Activated T-helper 1 cell treated with anti-CD3 and anti-CD28 coated beads, Interleukin-12 subunit alpha, Interleukin-12 subunit beta, Interleukin-2, Interleukin-4 antibody, amounts not matched to agents 30 ng/mL and 10 ng/mL and 1 ng/mL, durations not matched to agents 14 hours and 24 hours and 36 hours (primary cell): ENCODE measurements around the gene SART3. TPM values are rescaled to one million over a fixed set of nuclear protein-coding genes. Genes with fewer than 3 reads are reported as not detected.
"Not testable (repeated sequence)": the region's sequence is repeated elsewhere in the genome, so short reads cannot be mapped to it uniquely, and the experiment has no call there.

ENCODE experiments used
- DNase-seq: peaks from one replicate; pipeline ENCODE4 v3.0.0; 2021; ENCODE audit warnings: low spot score
- H3K27ac Mint-ChIP-seq: one replicate; pipeline ENCODE4 v1.8.0; 2021; ENCODE audit warnings: mild to moderate bottlenecking, mixed read lengths
- H3K27me3 Mint-ChIP-seq: one replicate; pipeline ENCODE4 v1.8.0; 2022; ENCODE audit warnings: mild to moderate bottlenecking, moderate library complexity, mixed read lengths; ENCODE audit not compliant: insufficient read depth
- H3K36me3 Mint-ChIP-seq: one replicate; pipeline ENCODE4 v1.8.0; 2021; ENCODE audit warnings: low read depth, mixed read lengths
- H3K4me1 Mint-ChIP-seq: one replicate; pipeline ENCODE4 v1.8.0; 2021; ENCODE audit warnings: low read depth, mixed read lengths
- H3K4me3 Mint-ChIP-seq: one replicate; pipeline ENCODE4 v1.8.0; 2021; ENCODE audit warnings: mild to moderate bottlenecking, moderate library complexity, mixed read lengths
- H3K9me3 Mint-ChIP-seq: one replicate; pipeline ENCODE4 v1.8.0; 2021; ENCODE audit warnings: mixed read lengths
- intact Hi-C: fragments of 100-400 bp; cut with micrococcal nuclease; formaldehyde crosslinking; loops from one replicate; pipeline ENCODE4 v1.15.1; 2024
- total RNA-seq: library from RNA; stranded (reverse); gene quantifications from 2 replicates; pipeline ENCODE4 v1.2.3, GENCODE V29; 2022

Gene SART3
- total RNA-seq, 1 donor from 2014 or later = 96.4 TPM

DNA sequence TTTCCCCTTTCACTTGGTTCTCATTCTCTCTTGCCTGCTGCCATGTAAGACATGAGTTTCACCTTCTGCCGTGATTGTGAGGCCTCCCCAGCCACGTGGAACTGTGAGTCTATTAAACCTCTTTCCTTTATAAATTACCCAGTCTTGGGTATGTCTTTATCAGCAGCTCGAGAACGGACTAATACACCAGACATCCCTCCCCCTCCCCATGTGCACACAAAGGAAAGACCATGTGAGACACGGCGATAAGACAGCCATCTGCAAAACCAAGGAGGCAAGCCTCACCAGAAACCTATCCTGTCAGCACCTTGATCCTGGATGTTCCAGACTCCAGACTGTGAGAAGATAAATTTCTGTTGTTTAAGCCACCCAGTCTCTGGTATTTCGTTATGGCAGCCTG, 75.6 kb downstream of the SART3 start:
- H3K9me3 Mint-ChIP-seq, H3K4me1 Mint-ChIP-seq, DNase-seq, H3K27me3 Mint-ChIP-seq, intact Hi-C loops, H3K27ac Mint-ChIP-seq, H3K36me3 Mint-ChIP-seq, H3K4me3 Mint-ChIP-seq: not testable (repeated sequence)

DNA sequence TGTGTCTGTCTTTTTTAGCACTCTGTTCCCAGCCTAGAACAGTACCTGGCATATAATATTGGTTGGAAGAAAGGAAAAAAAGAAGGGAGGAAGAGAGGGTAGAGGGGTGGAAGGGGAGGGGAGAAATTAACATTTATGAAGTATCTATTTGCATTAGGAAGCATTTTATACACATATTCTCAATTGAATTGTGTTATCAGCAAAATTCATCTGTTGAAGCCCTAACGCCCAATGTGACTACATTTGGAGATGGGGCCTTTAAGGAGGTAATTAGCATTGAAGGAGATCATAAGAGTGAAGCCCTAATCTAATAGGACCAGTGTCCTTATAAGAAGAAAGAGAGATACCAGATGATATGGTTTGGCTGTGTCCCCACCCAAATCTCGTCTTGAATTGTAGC, 76.1 kb downstream of the SART3 start:
- intact Hi-C loops = no loop called here
- no peak overlapping the region for H3K27ac Mint-ChIP-seq
- H3K36me3 Mint-ChIP-seq = no peaks in the 10 kb centered on the region
- no peak overlapping the region for H3K4me3 Mint-ChIP-seq
- H3K4me1 Mint-ChIP-seq = no peaks in the 10 kb centered on the region
- DNase-seq = no peak
- H3K27me3 Mint-ChIP-seq = no peaks in the 10 kb centered on the region
- peaks cover 7% of the 10 kb centered on the region for H3K9me3 Mint-ChIP-seq

DNA sequence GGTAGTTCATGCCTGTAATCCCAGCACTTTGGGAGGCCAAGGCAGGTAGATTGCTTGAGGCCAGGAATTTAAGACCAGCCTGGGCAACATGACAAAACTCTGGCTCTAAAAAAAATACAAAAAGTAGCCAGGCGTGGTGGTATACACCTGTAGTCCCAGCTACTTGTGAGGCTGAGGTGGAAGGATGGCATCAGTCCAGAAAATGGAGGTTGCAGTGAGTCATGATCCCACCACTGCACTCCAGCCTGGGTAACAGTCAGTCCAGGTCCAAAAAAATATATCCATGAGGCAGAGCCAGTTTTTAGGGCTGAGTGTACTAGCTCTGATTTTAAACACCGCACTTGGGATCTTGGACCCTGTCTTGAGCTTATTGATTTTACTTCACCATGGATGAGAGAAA, 76.5 kb downstream of the SART3 start:
- H3K4me1 Mint-ChIP-seq = no peaks in the 10 kb centered on the region
- no peak for DNase-seq
- no peaks in the 10 kb centered on the region for H3K36me3 Mint-ChIP-seq
- no peak overlapping the region for H3K4me3 Mint-ChIP-seq
- H3K27me3 Mint-ChIP-seq = no peaks in the 10 kb centered on the region
- intact Hi-C loops = no loop called here
- H3K9me3 Mint-ChIP-seq = peaks cover 7% of the 10 kb centered on the region
- H3K27ac Mint-ChIP-seq = no peak overlapping the region

DNA sequence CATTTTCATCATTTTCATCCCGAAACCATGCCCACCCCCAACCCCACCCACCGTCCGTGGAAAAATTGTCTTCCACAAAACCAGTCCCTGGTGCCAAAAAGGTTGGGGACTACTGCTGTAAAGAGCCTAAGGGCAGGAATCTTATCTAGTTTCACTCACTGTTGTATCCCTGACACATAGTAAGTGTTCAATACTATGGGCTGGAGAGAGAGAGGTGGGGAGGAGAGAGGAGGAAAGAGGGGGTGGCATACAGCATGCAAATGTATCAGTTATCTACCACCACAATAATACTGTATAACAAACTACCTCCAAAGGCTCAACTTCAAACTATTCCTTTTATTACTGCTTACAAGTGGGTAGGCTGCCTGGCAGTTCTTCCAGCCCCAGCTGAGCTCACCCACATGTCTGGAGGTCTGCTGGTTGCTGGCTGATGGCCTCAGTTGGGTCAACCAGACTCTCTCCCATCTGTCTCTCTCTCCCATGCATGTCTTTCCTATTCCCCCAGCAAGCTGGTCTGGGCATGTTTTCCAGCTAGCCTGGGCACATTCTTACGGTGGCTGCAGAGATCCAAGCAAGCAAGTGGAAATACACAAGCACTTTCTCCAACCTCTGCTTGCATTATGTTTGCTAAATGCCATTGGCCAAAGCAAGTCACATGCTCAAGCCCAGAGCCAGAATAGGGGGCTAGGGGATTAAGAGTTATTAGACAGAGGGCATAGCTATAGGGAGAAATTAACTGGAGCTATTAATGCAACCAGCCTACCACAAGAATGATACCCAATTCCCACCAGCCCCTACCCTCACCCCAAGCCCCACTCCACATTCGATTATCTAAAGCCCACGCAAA, 77.5 kb downstream of the SART3 start:
- Mint-ChIP-seq H3K27me3 (no peaks in the 10 kb centered on the region), H3K36me3 (no peaks in the 10 kb centered on the region), H3K4me1 (no peaks in the 10 kb centered on the region), H3K9me3 (peaks cover 7% of the 10 kb centered on the region), H3K4me3 (no peak overlapping the region), H3K27ac (no peak overlapping the region)
- intact Hi-C loops = no loop called here
- DNase-seq = no peak

DNA sequence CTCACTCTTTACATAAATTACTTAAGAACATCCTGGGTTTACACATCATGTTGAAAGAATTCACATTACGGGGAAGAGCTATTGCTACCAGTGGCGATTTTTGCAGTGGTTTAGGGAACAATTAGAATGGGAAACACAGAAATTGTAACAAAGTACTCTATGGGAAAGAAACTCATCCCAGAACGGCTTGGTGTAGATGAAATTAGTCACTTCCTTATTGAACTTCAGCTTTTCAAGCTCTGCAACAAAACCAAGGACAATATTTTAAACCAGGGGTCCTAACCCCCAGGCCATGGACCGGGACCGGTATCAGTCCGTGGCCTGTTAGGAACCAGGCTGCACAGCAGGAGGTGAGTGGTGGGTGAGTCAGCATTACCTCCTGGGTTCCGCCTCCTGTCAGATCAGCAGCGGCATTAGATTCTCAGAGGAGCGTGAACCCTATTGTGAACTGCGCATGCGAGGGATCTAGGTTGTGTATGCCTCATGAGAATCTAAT, 78.2 kb downstream of the SART3 start:
- DNase-seq = no peak
- H3K9me3 Mint-ChIP-seq = peaks cover 7% of the 10 kb centered on the region
- H3K36me3 Mint-ChIP-seq = no peaks in the 10 kb centered on the region
- H3K4me1 Mint-ChIP-seq = no peaks in the 10 kb centered on the region
- no peak overlapping the region for H3K4me3 Mint-ChIP-seq
- no peak overlapping the region for H3K27ac Mint-ChIP-seq
- intact Hi-C loops = no loop called here
- no peaks in the 10 kb centered on the region for H3K27me3 Mint-ChIP-seq

DNA sequence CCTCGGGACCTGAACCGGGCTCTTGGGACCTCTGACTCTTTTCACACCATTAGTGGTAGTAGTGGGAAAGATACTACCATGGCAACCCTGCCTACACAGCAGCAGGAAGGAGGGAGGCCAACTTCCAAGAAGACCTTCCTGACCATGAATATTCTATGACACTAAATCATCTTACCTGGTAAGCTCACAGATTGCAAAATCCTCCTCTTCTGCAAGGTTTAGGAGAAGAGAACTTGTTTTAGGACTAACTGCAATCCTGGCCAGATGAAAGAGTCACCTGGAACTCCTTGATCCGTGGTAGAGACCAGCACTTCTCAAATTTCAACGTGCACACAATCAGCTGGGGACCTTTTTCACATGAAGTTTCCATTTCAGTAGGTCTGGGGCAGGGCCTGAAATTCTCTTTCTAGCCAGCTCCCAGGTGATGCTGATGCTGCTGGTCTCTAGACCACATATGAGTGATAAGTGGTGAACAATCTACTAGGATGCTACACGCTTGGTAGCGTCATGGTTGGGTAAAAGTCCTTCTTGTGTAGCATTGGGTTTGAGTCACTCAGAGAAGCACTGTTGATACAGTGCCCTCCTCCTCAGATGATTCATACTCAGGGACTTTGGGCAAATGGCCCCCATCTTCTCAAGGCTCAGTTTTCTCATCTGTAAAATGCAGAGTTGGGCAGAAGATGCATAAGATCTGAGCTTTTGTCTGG, 81.5 kb downstream of the SART3 start:
- intact Hi-C loops = no loop called here
- Mint-ChIP-seq H3K9me3 (no peaks in the 10 kb centered on the region), H3K27ac (no peak overlapping the region), H3K27me3 (no peaks in the 10 kb centered on the region), H3K4me3 (no peak overlapping the region), H3K4me1 (no peaks in the 10 kb centered on the region), H3K36me3 (no peaks in the 10 kb centered on the region)
- no peak for DNase-seq

DNA sequence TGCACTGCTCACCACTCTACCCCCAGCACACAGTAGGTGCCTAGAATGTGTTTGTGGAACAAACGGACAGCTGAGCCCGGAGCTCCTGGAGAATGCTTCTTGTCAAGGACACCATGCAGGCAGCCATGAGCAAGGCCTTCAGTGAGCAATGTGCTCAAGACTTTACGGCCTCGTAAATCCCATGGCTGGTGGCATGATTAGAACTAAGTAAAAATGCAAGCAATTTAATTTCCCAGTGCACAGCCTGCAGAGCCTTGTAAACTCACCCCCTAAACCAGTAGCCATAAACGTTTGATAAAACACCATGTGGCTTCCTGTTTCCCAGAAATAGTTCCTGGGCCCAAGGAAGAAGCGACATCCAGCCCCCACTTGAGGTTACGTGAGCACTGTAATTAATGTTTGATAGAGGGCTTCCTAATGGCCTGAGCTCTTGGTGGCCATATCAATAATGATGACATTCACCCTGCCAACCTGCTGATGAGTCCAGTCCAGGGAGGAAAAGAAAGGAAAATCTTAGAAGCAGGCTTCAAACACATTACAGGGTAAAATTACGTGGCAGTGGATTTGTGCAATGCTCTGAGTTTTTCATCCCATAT, 82.3 kb downstream of the SART3 start:
- H3K27me3 Mint-ChIP-seq = no peaks in the 10 kb centered on the region
- no peaks in the 10 kb centered on the region for H3K9me3 Mint-ChIP-seq
- no peak for DNase-seq
- intact Hi-C loops = no loop called here
- no peak overlapping the region for H3K27ac Mint-ChIP-seq
- H3K4me3 Mint-ChIP-seq = no peak overlapping the region
- no peaks in the 10 kb centered on the region for H3K4me1 Mint-ChIP-seq
- H3K36me3 Mint-ChIP-seq = no peaks in the 10 kb centered on the region

DNA sequence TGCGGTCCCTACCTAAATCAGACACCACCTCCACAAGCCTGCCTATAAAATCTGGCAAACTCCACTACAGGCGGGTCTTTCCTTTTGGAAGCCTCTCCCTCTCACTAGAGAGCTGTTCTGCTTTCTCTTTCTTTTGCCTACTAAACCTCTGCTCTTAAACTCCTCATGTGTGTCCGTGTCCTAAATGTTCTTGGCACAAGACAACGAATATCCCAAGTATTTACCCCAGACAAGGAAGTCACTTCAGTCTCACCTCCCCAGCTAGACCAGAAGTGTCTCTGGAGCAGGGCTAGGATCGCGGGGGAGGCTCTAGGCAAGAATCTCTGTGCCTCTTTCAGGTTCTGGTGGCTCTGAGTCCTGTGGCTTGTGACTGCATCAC, 83.1 kb downstream of the SART3 start:
- H3K27ac Mint-ChIP-seq = no peak overlapping the region
- no peaks in the 10 kb centered on the region for H3K9me3 Mint-ChIP-seq
- intact Hi-C loops = no loop called here
- no peak overlapping the region for H3K4me3 Mint-ChIP-seq
- no peak for DNase-seq
- no peaks in the 10 kb centered on the region for H3K27me3 Mint-ChIP-seq
- H3K4me1 Mint-ChIP-seq = no peaks in the 10 kb centered on the region
- H3K36me3 Mint-ChIP-seq = no peaks in the 10 kb centered on the region

DNA sequence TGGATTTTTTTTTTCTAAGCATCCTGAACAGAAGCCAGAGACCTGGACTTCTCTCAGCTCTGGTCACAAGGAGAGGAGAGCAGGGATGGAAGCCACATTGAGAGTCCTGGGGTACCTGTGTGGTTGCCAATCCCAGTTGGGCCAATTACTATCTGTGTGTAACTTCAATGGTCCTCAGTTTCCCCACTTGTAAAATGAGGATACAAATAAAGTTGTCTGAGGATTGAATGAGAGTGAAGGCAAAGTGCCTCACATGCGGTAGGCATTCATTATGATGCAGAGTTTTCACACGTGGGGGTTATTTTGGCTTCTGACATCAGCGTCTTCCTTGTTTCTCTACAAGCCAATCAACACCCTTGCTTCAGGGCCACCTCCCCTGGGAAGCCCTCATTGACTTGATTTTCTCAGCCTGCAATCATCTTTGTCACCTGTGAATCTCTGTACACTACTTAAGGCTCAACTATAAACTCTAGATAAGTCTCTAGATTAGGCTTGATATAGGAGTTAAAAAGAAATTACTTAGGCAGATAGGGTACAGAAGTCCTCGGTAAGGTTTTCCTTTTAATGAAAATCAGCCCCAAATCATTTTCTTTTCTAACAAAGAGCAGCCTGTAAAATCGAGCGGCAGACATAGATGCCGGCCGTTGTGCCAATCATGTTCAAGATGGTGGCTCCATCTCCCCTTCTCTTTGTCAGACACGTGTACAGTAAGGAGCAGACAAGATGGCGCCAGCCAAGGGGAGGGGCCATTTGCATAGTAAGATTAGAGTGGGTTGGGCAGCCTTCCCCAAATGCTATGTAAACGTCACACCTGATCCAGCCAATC, 83.7 kb downstream of the SART3 start:
- Mint-ChIP-seq H3K9me3 (no peaks in the 10 kb centered on the region), H3K4me3 (no peak overlapping the region), H3K27me3 (no peaks in the 10 kb centered on the region), H3K4me1 (no peaks in the 10 kb centered on the region), H3K27ac (no peak overlapping the region), H3K36me3 (no peaks in the 10 kb centered on the region)
- intact Hi-C loops = no loop called here
- no peak for DNase-seq

DNA sequence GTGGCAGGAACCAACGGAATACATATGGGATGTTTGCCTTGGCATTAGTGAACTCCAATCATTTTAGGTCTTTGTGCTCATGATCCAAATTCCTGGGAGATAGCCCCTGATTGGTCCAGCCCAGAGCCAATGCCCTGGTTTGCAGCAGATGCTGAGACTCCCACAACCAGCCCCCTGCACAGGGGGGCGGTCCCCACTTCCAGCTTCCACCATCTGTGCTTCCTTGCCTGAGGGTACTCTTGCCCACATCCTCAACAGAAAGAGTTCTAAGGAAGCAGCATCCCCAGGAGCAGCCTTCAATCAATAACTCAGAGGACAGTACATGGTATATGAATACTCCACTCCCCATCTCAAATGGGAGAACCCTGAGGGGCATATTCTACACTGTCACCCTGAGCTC, 85.6 kb downstream of the SART3 start:
- H3K27ac Mint-ChIP-seq = no peak overlapping the region
- no peak for DNase-seq
- H3K9me3 Mint-ChIP-seq = no peaks in the 10 kb centered on the region
- H3K4me3 Mint-ChIP-seq = no peak overlapping the region
- H3K4me1 Mint-ChIP-seq = no peaks in the 10 kb centered on the region
- no peaks in the 10 kb centered on the region for H3K27me3 Mint-ChIP-seq
- intact Hi-C loops = no loop called here
- no peaks in the 10 kb centered on the region for H3K36me3 Mint-ChIP-seq

DNA sequence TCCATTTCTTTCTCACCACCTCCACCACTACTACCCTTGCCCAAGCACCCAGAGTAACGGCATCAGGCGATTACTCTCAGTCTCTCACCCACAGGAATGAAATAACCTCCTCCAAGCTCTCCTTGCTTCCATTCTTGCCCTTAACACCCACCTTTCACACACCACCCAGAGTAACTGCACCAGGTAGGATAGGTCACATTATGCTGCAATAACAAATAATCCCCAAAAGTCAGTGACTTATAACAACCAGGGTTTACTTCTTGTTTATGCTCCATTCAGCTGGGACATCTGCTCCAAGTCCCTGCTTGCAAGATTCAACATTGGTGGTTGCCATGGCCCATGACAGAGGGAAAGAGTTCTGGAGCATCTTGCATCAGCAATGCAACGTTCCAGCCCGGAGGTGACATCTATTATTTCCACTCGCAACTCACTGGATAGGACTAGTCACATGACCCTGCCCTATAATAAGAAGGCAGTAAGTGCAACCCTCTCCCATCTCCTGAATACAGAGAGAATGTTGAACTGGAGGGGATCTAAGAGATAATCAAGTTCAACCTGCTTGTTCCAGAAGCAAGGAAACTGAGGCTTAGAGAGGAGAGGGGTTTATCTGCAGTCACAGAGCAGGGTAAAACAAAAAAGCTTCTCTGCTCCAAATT, 87.4 kb downstream of the SART3 start:
- no peaks in the 10 kb centered on the region for H3K36me3 Mint-ChIP-seq
- H3K27ac Mint-ChIP-seq = no peak overlapping the region
- no peak for DNase-seq
- no peak overlapping the region for H3K4me3 Mint-ChIP-seq
- no peaks in the 10 kb centered on the region for H3K9me3 Mint-ChIP-seq
- H3K27me3 Mint-ChIP-seq = no peaks in the 10 kb centered on the region
- intact Hi-C loops = no loop called here
- H3K4me1 Mint-ChIP-seq = no peaks in the 10 kb centered on the region
